Stimulated activated CD8-positive, alpha-beta memory T cell treated with anti-CD3 and anti-CD28 coated beads, Interleukin-7, amount 100 ng/mL, for 1 hour (primary cell): ENCODE measurements around the gene FHIT.

ENCODE experiments used
- DNase-seq, 2 donors: peaks; one replicate each; pipeline ENCODE4 v3.0.0-alpha.2; 2020; ENCODE audit warnings: low read depth in 2 of 2

FHIT gene

DNA sequence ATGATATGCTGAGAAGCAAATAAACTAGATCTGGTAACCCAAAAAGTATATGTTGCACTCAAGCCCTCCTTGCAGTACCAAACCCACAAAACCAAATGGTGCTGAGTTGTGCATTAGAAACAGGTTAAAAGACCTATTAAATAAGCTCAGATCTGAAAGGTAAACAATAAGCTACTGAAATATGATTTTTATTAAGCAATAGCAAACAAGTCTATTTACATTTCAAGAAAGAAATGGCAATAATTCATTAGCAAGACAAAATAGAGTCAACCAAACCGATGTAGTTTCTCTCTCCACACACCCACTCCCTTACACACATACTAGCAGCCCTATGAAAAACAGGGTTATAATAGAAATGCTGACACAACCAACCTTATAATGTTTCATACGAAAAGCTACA, 760.3 kb downstream of the FHIT start:
- no peak for DNase-seq

DNA sequence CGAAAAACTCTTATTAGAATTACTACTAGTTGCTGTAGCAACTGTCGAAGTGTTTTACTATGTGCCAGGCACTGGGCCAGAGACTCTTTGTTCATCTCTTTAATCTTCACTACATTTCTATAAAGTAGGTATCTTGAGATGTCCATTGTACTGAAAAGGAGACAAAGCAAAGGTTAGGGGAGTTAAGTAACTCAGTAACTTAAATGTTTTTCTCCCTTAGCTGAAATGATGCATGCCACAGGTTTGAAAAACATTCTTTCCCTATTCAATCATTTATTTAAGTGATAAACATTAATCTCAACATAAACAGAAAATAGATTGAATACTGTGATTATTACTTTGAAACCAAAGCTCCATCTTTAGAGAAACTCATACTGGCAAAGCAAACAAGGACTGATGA, 776.2 kb downstream of the FHIT start:
- no peak for DNase-seq

DNA sequence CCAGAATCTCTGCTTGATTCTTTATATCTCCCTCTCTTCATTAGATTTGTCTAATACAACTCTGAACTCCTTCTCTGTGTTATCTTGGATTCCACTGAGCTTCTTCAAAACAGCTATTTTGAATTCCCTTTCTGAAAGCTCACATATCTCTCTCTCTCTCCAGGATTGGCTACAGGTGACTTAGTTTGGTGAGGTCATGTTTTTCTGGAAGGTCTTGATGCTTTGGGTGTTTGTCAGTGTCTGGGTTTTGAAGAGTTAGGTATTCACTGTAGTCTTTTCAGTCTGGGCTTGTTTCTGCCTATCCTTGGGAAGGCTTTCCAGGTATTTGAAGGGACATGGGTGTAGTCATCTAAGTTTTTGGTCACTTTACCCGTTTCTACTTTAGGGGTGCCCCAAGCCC, 781.8 kb downstream of the FHIT start:
- DNase-seq = no peak

DNA sequence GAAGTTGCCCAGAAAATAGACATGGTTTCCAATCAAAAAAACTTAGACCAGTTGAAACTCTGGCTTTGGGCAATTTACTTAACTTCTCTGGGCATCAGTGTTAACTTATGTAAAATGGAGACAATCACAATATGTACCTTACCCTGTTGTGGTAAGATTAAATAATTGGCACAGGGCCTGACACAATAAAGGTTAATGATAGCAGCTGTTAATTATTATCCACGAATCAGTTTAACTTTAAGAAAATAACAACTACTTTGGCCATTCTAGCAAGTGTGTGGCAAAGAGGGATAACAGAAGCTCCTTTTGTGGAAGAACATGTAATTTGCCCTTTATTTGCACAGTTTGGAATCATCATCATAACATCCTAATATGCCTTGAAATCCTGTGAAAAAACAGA, 787.6 kb downstream of the FHIT start:
- no peak for DNase-seq

DNA sequence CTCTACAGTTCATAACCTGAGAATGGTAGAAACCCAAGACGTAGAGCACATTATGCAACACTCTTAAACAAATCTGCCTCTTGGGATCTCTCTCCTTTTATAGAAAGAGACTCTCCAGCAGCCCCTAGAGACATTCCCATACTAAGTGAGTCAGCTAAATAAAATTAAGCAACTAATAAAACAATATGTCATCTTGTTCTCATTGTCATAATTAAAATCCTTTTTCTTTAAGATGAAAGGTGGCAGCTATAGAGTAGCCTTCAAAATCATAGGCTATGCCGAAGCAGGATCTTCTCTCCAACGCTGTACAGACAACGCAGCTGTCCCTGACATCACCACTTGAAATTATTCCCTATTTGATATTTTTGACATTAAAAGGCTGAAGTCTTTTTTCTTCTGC, 790.0 kb downstream of the FHIT start:
- DNase-seq = no peak

DNA sequence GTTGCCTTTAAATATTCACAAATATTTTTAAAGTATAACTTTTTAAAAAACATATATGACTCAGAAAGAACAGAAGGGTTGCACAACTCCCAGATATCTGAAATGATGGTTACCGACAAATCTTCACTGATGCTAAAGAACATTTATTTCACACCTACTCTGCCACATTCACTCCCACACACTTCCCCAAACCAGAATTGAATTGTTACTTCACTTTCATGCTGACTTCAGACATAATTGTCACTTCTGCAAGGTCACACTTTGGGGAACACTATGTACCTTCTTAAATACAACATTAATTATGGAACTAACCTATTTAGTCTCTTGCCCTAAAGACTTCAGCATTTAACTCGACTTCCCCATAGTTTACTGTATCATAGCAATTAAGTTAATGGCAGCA, 795.1 kb downstream of the FHIT start:
- no peak for DNase-seq

DNA sequence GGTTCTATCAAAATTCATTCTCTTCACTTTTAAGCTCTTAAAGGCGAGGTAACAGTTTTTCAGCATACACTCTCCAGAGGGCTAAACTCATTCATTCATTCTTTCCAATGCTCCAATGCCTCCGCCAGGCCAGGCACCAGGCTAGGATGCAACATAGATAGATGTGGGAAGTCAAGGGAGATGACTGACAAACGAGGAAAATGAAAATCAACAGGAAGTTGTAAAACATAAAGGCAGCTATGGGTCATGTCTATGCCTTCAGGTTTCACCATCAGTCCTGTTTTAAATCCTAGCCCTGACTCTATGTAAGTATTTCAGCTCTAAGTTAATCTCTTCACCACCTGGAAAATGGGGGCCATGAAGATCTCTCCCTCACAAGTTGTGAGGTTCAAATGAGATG, 797.9 kb downstream of the FHIT start:
- DNase-seq = no peak

DNA sequence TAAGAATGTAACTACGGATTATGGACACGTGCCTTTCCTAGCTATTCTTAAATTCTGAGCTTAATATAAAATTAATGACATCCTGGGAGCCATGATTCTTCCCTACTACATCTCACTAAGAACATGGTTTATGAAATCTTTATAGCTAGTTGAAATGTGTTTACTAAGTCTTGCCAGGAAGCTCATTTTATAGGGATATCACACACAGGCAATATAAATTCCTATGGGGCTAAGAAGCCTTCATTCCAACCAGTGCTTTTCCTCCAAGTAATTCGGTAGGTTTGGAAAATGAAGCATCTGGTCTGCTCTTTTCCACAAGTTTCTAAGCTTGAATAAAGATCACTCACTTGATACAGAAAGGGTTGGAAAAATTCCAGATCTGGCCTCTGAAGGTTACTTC, 802.6 kb downstream of the FHIT start:
- no peak for DNase-seq

DNA sequence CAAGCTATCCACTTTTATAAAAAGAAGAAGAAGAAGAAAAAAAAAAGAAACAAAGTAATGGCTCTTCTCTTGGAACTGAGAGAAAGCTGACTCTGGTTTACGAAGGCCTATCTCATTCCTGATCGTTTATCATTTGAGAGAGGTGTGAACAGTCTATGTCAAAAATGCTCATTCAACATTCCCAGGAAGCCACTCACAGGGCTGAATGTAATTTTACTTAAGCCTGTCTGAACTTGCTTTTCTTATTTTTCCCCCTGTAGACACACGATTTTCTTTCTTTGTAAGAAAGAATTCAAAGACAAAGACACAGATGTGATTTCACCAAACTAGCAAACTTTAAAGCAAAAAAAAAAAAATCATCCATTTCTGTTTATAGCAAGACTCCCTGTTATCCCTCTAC, 805.8 kb downstream of the FHIT start:
- no peak for DNase-seq

DNA sequence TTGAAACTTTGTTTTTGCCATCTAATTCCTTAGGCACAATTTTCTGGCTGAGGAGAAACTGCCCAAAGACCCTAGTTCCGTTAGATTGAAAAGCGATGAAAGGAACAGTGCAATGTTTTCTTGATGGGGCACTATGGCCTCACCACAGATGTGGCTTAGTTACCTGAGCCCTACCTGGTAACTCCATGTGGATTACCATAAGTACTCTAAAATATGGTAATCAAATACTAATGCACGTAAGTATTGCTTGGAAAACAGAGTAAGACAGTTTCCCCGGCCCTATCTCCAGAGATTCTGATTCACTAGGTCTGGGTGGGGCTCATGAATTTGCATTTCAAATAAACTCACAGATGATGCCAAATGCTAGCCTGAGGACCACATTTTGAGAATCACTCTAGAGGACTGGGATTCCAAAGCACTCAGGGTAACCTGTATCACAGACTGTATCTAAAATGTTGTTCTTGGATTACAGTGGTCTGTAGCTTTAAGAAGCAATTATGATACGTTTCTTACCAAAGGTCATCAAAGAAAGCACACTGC, 806.3 kb downstream of the FHIT start:
- DNase-seq = no peak

DNA sequence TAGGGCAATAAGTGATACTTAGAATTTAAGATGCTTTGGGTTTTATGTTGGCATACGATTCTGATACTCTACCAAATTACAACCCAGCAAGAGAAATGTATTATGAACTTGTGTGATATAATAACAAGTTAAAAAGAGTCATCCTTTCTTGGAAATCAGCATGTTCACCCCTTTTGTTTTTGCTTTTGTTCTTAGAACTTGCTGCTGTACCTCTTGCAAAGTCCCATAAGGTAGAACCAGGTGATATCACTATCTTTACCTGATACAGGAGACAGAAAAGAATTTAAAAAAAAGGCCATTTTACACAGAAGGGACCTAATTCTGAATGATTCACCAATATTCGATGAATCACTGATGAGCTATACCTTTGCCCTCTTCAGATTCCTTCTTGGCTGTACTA, 810.4 kb downstream of the FHIT start:
- no peak for DNase-seq

DNA sequence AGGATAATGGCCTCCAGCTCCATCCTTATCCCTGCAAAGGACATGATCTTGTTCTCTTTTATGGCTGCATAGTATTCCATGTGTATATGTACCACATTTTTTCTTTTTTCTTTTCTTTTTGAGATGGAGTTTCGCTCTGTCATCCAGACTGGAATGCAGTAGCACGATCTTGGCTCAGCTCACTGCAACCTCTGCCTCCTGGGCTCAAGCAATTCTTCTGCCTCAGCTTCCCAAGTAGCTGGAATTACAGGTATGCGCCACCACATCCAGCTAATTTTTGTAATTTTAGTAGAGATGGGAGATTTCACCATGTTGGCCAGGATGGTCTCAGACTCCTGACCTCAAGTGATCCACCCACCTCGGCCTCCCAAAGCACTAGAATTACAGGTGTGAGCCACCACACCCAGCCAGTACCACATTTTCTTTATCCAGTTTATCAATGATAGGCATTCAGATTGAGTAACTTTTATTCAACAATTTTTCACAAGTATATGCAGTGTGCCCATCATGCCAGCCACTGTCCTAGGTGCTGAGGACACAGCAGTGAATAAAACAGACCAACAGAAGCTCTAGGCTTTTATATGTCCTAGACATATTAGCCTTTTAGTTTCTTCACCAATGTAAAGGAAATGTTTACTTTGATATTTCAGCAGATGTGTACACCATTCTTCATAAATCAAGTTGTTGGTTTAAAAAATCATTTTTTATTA, 815.2 kb downstream of the FHIT start:
- DNase-seq = no peak

DNA sequence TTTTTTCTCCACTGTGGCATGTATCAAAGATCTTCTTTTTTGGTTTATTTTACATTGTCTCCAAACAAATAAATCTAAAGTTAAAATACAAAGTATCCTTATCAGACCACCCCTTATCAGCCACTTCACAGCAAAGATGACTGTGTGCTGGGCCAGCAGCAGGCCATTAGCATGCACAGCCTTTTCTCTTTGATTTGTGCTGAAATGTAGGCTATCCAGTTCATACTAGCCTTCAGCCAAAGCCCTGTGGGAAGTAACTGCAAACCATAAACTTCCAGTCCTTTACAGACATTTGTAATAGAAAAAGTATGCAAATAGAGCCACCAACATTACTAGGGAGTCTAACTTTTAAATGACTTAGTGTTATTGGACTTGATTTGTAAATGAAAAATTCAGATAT, 816.3 kb downstream of the FHIT start:
- DNase-seq = no peak

DNA sequence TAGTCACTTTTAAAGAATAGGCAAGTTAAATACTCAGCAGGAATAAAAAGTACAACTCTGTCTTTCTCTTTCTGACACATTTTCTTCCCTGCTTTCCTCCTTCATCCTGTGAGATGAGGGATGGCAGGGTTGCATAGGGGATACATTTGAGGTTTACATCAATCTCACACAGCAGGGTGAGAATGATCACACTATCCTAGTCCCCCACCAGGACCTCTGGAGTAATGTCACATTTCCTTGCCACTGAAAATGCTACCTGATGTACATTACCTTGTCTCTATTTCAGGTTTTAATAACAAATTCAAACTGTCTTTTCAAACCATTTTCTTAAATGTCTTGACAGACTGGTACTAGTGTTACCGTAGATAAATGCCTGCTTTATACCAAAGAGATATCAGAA, 816.9 kb downstream of the FHIT start:
- no peak for DNase-seq

DNA sequence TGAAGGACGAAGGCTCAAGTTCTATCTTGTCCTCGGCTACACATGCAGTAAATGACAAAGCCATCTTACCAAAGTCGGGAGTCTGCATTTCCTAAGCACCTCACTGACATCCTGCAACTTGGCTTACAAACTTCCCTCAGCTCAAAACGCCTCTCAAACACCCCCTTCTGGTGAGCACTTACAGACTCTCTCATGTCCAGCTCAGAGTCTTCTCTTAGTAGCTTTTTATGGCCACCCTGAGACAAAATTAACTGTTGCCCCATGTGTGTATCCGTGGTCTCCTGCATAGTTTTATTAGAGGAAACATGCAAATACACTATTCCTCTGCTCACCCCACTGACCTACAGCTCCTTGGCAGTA, 819.7 kb downstream of the FHIT start:
- DNase-seq = no peak

DNA sequence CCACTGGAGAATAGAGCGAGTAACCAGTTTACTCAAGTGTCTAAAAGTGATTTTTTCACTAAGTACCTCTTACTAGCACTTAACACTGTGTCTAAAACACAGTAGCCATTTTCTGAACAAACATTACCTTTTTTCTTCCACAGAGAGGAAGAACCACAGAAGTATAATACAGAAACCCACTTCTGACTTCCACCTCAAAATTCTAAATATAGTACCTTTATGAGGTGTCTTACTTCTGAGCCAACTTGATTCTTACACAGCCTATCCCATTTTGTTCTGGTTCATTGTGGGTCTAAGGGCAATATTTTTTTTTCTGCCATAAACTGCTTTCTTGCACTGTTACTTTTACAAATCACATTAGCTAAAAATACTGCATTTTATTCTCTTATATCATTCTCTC, 821.0 kb downstream of the FHIT start:
- no peak for DNase-seq

DNA sequence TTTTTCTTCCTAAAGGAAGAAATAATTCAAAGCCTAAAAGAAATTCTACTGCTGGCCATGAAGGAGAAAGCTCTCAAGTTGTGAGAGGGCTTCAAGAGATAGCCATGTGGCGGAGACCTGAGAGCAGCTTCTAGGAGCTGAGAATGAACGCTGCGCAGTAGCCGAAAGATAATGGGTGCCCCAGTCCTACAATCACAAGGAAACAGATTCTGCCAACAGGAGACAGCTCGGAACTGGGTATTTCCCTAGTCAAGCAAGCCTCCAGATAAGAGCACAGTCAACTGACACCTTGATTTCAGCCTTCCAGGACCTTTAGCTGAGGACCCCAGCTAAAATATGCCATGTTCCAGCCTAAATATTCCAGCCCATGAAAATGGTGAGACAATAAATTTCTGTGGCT, 824.1 kb downstream of the FHIT start:
- DNase-seq = no peak

DNA sequence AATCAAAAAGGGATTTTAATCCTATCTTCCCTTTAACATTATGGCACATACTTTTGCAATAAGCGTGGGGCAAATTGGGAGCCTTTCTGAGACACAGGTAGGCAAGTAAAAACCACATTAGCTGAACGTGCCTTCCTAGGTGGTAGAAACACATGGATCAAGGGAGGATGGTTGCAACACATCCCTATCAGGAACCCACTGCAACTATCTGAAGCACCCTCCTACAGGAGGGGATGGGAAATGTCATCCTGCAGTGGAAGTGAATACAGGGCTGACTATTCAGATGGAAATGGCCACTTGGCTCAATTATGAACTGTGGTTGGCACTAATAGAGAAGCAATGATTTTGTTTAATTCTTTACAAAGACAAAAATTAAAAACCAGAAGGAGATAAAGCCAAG, 826.3 kb downstream of the FHIT start:
- no peak for DNase-seq

DNA sequence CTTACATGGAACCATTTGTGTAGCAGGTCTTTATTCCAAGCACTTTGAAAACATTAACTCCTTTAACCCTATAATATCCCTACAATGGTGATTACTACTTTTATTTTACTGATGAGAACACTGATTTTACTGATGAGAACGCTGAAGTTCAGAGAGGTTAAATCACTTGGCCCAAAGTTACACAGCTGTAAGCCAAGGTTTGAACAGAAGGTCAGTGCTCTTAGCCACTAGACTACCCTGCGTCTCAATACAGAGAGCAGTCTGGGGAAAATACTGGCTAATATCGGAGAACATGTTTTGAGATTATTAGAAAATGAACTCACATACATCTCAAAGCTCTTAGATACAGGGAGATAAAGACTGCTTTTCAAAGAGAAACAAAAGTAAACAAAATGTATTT, 827.2 kb downstream of the FHIT start:
- DNase-seq = no peak

DNA sequence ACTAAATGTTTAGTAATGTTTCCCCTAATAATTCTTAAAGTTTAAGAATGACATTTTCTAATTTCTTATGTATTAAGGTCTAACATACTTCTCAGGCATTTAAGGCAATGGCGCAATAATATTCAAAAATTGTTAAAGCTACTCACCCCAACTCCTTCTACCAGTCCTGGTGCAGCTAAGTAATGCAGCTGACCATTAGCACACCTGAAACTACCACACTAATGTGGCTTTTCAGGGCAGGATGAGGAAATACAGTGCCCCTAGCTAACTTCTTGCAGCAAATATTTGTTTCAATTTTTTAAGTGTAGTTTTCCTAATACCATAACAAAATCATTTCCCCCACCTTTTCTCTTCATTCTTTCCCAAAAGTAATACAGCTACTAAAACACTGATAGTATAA, 827.7 kb downstream of the FHIT start:
- DNase-seq = no peak

DNA sequence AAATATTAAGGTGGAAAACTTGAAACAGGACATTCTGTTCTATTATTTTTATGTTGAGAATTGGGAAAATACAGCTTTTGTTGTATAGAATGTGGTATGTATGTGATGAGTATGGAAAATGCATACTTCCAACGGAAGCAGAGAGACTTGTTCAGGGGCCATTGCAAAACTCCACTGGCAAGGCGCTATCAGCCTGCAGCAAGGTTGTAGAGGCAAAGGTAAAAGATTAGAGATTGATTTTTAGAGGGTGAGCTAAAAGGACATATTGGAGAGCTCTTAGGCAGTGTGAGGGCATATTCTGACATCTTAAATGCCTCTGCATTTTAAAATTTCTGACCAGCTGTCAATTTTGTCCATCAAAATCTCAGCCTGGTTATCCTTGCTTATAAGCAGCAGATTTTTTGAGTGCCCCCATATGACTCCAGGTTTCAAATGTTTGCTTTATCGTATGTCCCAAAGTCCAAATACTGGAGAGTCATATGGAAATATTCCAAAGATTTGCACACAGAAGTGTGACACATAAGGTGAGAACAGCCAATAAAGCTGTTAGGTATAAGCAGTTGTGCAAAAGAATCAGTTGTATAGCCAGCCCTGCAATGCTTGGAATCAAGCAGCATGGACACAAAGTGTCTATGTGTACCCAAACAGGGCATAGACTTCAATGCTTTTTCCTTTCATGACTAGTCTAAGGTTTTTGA, 829.4 kb downstream of the FHIT start:
- DNase-seq = no peak

DNA sequence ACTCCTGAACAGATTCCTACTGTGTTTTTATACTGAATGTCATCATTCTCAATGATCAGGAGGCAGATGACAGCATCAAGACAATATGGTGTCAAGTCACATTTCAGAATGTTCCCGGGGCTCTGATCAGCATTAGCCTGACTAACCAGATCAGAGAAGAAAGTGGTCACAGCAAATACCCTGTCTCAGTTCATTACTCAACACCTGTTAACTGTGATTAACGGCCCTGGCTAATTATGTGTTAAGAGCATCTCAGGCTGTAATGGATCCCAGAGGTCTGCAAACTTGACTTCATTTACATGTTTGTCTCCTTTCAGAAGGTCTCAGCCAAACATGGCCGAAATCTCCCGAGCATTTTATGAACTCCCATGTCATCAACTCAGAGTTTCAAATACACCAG, 833.7 kb downstream of the FHIT start:
- DNase-seq = no peak

DNA sequence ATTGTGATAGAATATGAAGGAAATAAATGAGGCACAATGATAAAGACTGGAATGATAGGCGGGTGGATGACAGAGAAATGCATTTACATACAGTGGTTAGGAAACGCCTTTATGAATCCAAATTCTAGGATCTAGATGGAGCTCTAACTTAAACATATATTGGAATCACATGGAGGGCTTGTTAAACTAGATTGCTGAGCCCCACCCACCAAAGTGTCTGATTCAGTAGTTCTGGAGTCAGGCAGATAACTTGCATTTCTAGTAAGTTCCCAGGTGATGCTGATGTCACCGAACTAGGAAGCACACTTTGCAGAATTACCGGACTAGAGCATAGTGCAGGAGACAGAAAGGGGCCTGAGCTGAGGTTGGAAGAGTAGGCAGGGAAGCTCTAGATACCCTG, 837.2 kb downstream of the FHIT start:
- DNase-seq = no peak

DNA sequence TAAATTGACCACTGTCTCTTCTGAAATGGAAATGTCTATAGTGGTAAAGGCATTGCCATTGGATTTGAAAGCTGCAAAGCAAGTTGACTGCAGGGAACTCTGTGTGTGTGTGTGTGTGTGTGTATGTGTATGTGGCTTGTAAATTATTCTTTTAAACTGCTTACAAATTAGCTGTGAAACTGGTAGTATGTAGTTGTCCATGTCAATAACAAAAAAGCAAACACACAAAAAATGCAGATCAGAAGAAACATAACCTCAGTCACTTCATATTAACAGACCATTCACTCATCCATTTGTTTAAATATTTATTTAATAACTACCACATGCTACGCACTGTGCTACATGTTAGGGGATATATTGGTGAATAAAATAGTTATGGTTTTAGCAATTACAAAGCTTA, 837.7 kb downstream of the FHIT start:
- no peak for DNase-seq
